K562 (cell line): ENCODE data around the gene RAB5B. TPM values are rescaled to one million over a fixed set of nuclear protein-coding genes. Genes with fewer than 3 reads are reported as not detected.
A peak's percentile ranks its signal among the peaks of the same experiment; 100 is the strongest.

ENCODE experiments used
- CEBPG ChIP-seq, 3 experiments: fragments of 200-800 bp in 1 of 3; sonication (Bioruptor generic) in 1 of 3; sonication (generic) in 1 of 3; formaldehyde crosslinking in 1 of 3; IDR thresholded peaks in 2 of 3; conservative IDR thresholded peaks in 1 of 3; 2 replicates each; pipeline versions ENCODE4 v1.6.1 to v1.8.0; 2016 to 2022; ENCODE audit warnings: missing compliant biosample characterization in 2 of 3, missing genetic modification characterization in 2 of 3, mild to moderate bottlenecking in 1 of 3, missing genetic modification reagents in 1 of 3
- CREBBP ChIP-seq: IDR thresholded peaks from one replicate; pipeline ENCODE4 v1.6.1; 2012; ENCODE audit warnings: low read depth, mild to moderate bottlenecking, control low read depth, inconsistent platforms, low read length
- HINFP ChIP-seq: fragments of 450-650 bp; conservative IDR thresholded peaks from 2 replicates; pipeline ENCODE4 v1.6.1; 2016; ENCODE audit warnings: missing genetic modification characterization, low read depth, mild to moderate bottlenecking, control low read depth, missing compliant biosample characterization
- MCM2 ChIP-seq: fragments of 450-650 bp; IDR thresholded peaks from 2 replicates; pipeline ENCODE4 v1.6.1; 2017; ENCODE audit warnings: low read depth, mild to moderate bottlenecking
- MITF ChIP-seq: IDR thresholded peaks from 2 replicates; pipeline ENCODE4 v1.6.1; 2014; ENCODE audit warnings: antibody characterized with exemption
- MTA1 ChIP-seq: fragments of 450-650 bp; IDR thresholded peaks from 2 replicates; pipeline ENCODE4 v1.6.1; 2017; ENCODE audit warnings: borderline replicate concordance
- NFE2 ChIP-seq: IDR thresholded peaks from 2 replicates; pipeline ENCODE4 v1.6.1; 2014; ENCODE audit warnings: antibody characterized with exemption, low read depth
- NFE2L1 ChIP-seq: fragments of 450-650 bp; IDR thresholded peaks from 2 replicates; pipeline ENCODE4 v1.6.1; 2016; ENCODE audit warnings: missing genetic modification characterization, low read depth, mild to moderate bottlenecking, missing compliant biosample characterization, moderate library complexity, borderline replicate concordance
- SMAD2 ChIP-seq: fragments of 150-350 bp; IDR thresholded peaks from 2 replicates; pipeline ENCODE4 v1.6.1; 2014; ENCODE audit warnings: low read depth, mild to moderate bottlenecking, low read length
- TEAD2 ChIP-seq: fragments of 450-650 bp; IDR thresholded peaks from 2 replicates; pipeline ENCODE4 v1.6.1; 2016; ENCODE audit warnings: missing genetic modification characterization, control low read depth, missing compliant biosample characterization
- TEAD4 ChIP-seq, 2 experiments: sonication (generic) in 1 of 2; formaldehyde crosslinking in 1 of 2; IDR thresholded peaks; 2 replicates each; pipeline versions ENCODE4 v1.6.1 to v1.8.0; 2012 to 2022; ENCODE audit warnings: borderline replicate concordance in 1 of 2, inconsistent platforms in 1 of 2, low read length in 1 of 2, mild to moderate bottlenecking in 1 of 2, missing genetic modification reagents in 1 of 2
- ZNF121 ChIP-seq: sonication (generic); formaldehyde crosslinking; conservative IDR thresholded peaks from 2 replicates; pipeline ENCODE4 v1.8.0; 2022; ENCODE audit warnings: missing genetic modification reagents
- ZNF280B ChIP-seq: fragments of 250-450 bp; sonication (Bioruptor Pico); IDR thresholded peaks from 2 replicates; pipeline ENCODE4 v1.5.1; 2021; ENCODE audit warnings: mild to moderate bottlenecking
- ZNF41 ChIP-seq: fragments of 250-450 bp; sonication (Bioruptor Pico); conservative IDR thresholded peaks from 2 replicates; pipeline ENCODE4 v1.4.0; 2020; ENCODE audit warnings: mild to moderate bottlenecking
- polyA plus RNA-seq, 8 experiments: library from polyadenylated mRNA; depleted of rRNA in 4 of 8; stranded (reverse) in 5 of 8; unstranded in 3 of 8; fragments of >200 nt; fragmentation: Nextera tagmentation in 2 of 8; fragmentation: Illumina TruSeq in 1 of 8; extraction: Ambion mirVana in 2 of 8; extraction: Trizol in 1 of 8; gene quantifications; 2 replicates each; pipeline versions ENCODE4 v1.2.1 to v1.2.3, GENCODE V29; 2011 to 2014; ENCODE audit warnings: inconsistent platforms in 1 of 8, missing spikeins in 1 of 8
- total RNA-seq, 7 experiments: library from RNA; depleted of rRNA in 6 of 7; stranded (reverse); fragments of >200 nt in 6 of 7; fragmentation: Illumina TruSeq in 2 of 7; extraction: Trizol in 2 of 7; gene quantifications; 2 replicates each; pipeline versions ENCODE4 v1.2.1 to v1.2.3, GENCODE V29; 2011 to 2021; ENCODE audit warnings: low replicate concordance in 1 of 7

The RAB5B gene
- total and polyA plus RNA-seq, 9 of the 15 experiments (the other 6 are each of a cell fraction or from before 2014, with no cell fraction given): 6.8 to 73.8 (median 25.2) TPM

GRCh38 chr12:55996201-55996714 lies 22.4 kb downstream of the RAB5B start (continued):
- TF ChIP-seq HINFP (tag) (no peak), NFE2L1 (tag) (no peak), CEBPG (CRISPR knock-in tag; IDR thresholded peaks at IDR 0.05) (no peak), CEBPG (tag; conservative IDR thresholded peaks at IDR 0.05 in 1 of 2, IDR thresholded peaks at IDR 0.05 in 1 of 2) (no peak), MITF (no peak), ZNF121 (CRISPR knock-in tag) (peak; percentile 100), MTA1 (peak; percentile 67; the same call in 1 of the 2 replicates), CREBBP (no peak), TEAD2 (tag) (no peak), NFE2 (no peak), ZNF280B (CRISPR knock-in tag) (no peak), SMAD2 (no peak), MCM2 (no peak), ZNF41 (CRISPR knock-in tag) (no peak), TEAD4 (IDR thresholded peaks at IDR 0.05; ENCODE audit: low read length) (no peak), TEAD4 (CRISPR knock-in tag; IDR thresholded peaks at IDR 0.05; ENCODE audit: borderline replicate concordance) (no peak)
